DND-41 (cell line): ENCODE measurements around the gene RNF213.

Experiments used
- ATAC-seq: fragments of 200-7000 bp; cut with Tn5 transposase; 3 replicates; pipeline ENCODE4 v1.9.1; 2021; ENCODE audit warnings: low read depth; ENCODE audit not compliant: insufficient read depth
- DNase-seq: peaks from one replicate; pipeline ENCODE4 v3.0.0-alpha.2; 2020
- H2AFZ ChIP-seq: 2 replicates; pipeline ENCODE4 v1.6.0; 2012; ENCODE audit warnings: low read depth, low read length
- H3K27ac ChIP-seq: 2 replicates; pipeline ENCODE4 v1.5.1; 2012; ENCODE audit warnings: low read length, inconsistent platforms
- H3K27me3 ChIP-seq: fragments of 200-600 bp; sonication (generic); 2 replicates; pipeline ENCODE4 v1.6.0; 2012; ENCODE audit warnings: low read length, mild to moderate bottlenecking, inconsistent platforms; ENCODE audit not compliant: insufficient read depth, poor library complexity
- H3K36me3 ChIP-seq: 2 replicates; pipeline ENCODE4 v1.5.1; 2012; ENCODE audit warnings: low read length, inconsistent platforms; ENCODE audit not compliant: insufficient read depth
- H3K4me1 ChIP-seq: 2 replicates; pipeline ENCODE4 v1.5.1; 2012; ENCODE audit warnings: mild to moderate bottlenecking, low read length; ENCODE audit not compliant: insufficient read depth
- H3K4me2 ChIP-seq: 2 replicates; pipeline ENCODE4 v1.6.0; 2012; ENCODE audit warnings: mild to moderate bottlenecking, moderate library complexity, low read length, inconsistent platforms; ENCODE audit not compliant: insufficient read depth
- H3K4me3 ChIP-seq, 2 experiments: fragments of 200-600 bp in 1 of 2; shearing (Covaris generic) in 1 of 2; 2 replicates each; pipeline ENCODE4 v1.5.1; 2012 to 2016; ENCODE audit warnings: inconsistent platforms in 2 of 2, low read length in 2 of 2, mild to moderate bottlenecking in 2 of 2, low read depth in 1 of 2, moderate library complexity in 1 of 2
- H3K79me2 ChIP-seq: 2 replicates; pipeline ENCODE4 v1.6.0; 2012; ENCODE audit warnings: low read length, inconsistent platforms; ENCODE audit not compliant: insufficient read depth
- H3K9ac ChIP-seq: 2 replicates; pipeline ENCODE4 v1.6.0; 2012; ENCODE audit warnings: low read depth, mild to moderate bottlenecking, inconsistent platforms, low read length, moderate library complexity
- H3K9me3 ChIP-seq: 2 replicates; pipeline ENCODE4 v1.5.1; 2012; ENCODE audit warnings: low read length, moderate library complexity, mild to moderate bottlenecking, inconsistent platforms; ENCODE audit not compliant: insufficient read depth, severe bottlenecking
- H4K20me1 ChIP-seq: 2 replicates; pipeline ENCODE4 v1.6.0; 2012; ENCODE audit warnings: low read length; ENCODE audit not compliant: insufficient read depth
- EZH2 ChIP-seq: IDR thresholded peaks from 3 replicates; pipeline ENCODE4 v1.6.1; 2012; ENCODE audit warnings: borderline replicate concordance, low read depth, mild to moderate bottlenecking, moderate library complexity, low read length, inconsistent platforms; ENCODE audit not compliant: severe bottlenecking
- TF ChIP-seq, protein P1 (sequence below): IDR thresholded peaks from 2 replicates; pipeline ENCODE4 v1.5.1; 2012; ENCODE audit warnings: borderline replicate concordance, low read length, moderate library complexity, mild to moderate bottlenecking; ENCODE audit not compliant: poor library complexity, severe bottlenecking; ENCODE audit errors: extremely low read depth

RNF213 gene

DNA sequence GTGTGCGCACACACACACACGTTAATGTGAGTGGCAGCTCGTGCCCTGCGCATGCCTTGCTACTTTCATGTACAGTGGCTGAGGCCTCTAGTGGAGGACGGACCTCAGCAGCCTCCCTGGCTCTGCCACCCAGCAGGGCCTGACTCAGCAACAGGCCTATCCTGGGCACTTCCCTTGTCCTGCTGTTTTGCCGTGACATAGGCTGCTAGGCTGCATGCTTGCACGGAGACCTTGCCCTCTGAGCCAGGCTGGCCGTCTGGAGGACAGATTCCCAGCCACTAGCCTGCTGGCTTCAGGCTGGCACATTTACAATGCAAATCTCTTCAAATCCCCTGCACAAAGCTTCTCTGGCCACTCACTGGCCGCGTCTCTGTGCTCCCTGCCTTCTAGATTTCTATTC is 9.5 kb downstream of the RNF213 start:
- H3K9ac ChIP-seq: no peak overlapping the region
- no peak overlapping the region for H3K4me2 ChIP-seq
- H3K4me1 ChIP-seq: peaks cover 10% of the 10 kb centered on the region
- H4K20me1 ChIP-seq: peaks cover 41% of the 10 kb centered on the region
- H3K9me3 ChIP-seq: no peaks in the 10 kb centered on the region
- no peak overlapping the region for H3K4me3 ChIP-seq
- H3K27ac ChIP-seq: peak overlapping the region; percentile 11; the same call in 1 of the 2 replicates
- DNase-seq (no peak), ATAC-seq (no peak)
- H3K79me2 ChIP-seq: peaks cover 63% of the 10 kb centered on the region
- TF ChIP-seq, protein P1, sequence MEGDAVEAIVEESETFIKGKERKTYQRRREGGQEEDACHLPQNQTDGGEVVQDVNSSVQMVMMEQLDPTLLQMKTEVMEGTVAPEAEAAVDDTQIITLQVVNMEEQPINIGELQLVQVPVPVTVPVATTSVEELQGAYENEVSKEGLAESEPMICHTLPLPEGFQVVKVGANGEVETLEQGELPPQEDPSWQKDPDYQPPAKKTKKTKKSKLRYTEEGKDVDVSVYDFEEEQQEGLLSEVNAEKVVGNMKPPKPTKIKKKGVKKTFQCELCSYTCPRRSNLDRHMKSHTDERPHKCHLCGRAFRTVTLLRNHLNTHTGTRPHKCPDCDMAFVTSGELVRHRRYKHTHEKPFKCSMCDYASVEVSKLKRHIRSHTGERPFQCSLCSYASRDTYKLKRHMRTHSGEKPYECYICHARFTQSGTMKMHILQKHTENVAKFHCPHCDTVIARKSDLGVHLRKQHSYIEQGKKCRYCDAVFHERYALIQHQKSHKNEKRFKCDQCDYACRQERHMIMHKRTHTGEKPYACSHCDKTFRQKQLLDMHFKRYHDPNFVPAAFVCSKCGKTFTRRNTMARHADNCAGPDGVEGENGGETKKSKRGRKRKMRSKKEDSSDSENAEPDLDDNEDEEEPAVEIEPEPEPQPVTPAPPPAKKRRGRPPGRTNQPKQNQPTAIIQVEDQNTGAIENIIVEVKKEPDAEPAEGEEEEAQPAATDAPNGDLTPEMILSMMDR: no peak
- H2AFZ ChIP-seq: no peak overlapping the region
- peaks cover 63% of the 10 kb centered on the region for H3K36me3 ChIP-seq
- H3K27me3 ChIP-seq: no peaks in the 10 kb centered on the region

DNA sequence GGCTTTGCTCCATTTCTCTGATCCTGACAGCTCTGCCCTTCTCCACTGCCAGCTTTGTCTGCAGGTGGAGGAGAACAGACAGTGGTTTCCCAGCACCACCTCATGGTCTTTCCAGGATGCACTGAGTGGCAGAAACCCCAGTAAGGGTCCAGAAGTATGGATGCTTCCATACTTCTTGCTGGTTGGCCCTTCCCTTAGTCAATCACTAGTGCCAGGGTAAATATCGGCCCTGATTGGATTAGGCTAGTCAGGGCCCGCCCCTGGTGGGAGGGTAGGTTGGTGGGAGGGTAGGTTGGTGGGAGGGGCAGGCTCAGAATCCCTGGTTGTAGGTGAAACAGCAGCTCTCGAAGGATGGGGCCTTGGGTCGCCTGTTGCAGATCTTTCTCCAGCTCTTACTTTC is 10.2 kb downstream of the RNF213 start:
- no peak overlapping the region for H2AFZ ChIP-seq
- peaks cover 2% of the 10 kb centered on the region; the same call in 1 of the 2 replicates for H3K4me1 ChIP-seq
- no peak overlapping the region for H3K9ac ChIP-seq
- H3K4me2 ChIP-seq: no peak overlapping the region
- H3K36me3 ChIP-seq: peaks cover 58% of the 10 kb centered on the region
- H3K79me2 ChIP-seq: peaks cover 57% of the 10 kb centered on the region
- no peaks in the 10 kb centered on the region for H3K9me3 ChIP-seq
- no peak overlapping the region for H3K27ac ChIP-seq
- no peak overlapping the region for H3K4me3 ChIP-seq
- peaks cover 41% of the 10 kb centered on the region for H4K20me1 ChIP-seq
- TF ChIP-seq EZH2: no peak
- TF ChIP-seq, protein P1: peak; percentile 23
- no peaks in the 10 kb centered on the region for H3K27me3 ChIP-seq
- DNase-seq: peak; percentile 58
- peak; percentile 79 for ATAC-seq

DNA sequence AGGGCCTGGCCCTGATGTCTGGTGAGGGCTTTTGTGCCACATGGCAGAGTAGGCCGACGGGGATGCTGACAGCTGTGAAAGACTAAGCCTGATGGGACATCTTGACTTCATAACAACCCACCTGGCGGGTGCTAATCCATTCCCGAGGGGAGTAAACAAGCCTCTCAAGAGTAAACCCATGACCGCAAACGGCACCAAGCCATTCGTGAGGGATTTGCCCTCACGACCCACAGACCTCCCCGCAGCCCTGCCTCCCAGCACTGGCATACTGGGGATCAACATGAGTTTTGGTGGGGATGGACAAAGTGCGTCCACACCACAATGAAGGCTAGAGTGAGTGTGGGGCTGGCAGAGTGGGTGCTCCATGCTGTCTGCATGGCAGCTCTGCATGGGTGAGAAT is 11.7 kb downstream of the RNF213 start:
- H3K4me1 ChIP-seq: no peaks in the 10 kb centered on the region
- DNase-seq (no peak), ATAC-seq (0 out of 3 replicates have a peak, but pooled peaks have one; percentile 6)
- H3K4me2 ChIP-seq: no peak overlapping the region
- H3K9ac ChIP-seq: no peak overlapping the region
- no peaks in the 10 kb centered on the region for H3K9me3 ChIP-seq
- H3K36me3 ChIP-seq: peaks cover 62% of the 10 kb centered on the region
- H3K79me2 ChIP-seq: peaks cover 48% of the 10 kb centered on the region
- TF ChIP-seq EZH2: no peak
- TF ChIP-seq, protein P1: no peak
- no peak overlapping the region for H3K4me3 ChIP-seq
- 0 out of 2 replicates have a peak overlapping the region, but pooled peaks have one; percentile 20 for H3K27ac ChIP-seq
- no peaks in the 10 kb centered on the region for H3K27me3 ChIP-seq
- H2AFZ ChIP-seq: no peak overlapping the region
- H4K20me1 ChIP-seq: peaks cover 43% of the 10 kb centered on the region

DNA sequence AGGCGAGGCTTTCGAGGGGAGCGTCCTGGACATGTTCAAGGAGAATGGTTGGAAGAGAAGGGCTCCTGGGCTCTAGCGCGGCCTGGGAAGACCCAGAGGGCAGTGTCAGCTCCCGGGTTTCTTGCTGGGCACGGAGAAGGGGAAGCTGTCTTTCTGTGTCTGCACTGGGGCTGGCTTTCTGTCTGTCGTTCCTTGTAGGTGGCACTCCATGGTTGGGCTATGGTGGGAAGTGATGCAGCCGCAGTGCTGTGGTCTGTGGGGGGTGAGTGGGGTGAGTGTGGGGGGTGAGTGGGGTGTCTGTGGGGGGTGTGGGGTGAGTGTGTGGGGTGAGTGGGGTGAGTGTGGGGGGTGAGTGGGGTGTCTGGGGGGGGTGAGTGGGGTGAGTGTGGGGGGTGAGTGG is 13.7 kb downstream of the RNF213 start:
- Histone ChIP-seq H3K79me2 (peaks cover 50% of the 10 kb centered on the region), H4K20me1 (peaks cover 50% of the 10 kb centered on the region)
- no peak for DNase-seq

More for the DNA sequence above, 13.7 kb downstream of the RNF213 start:
- Histone ChIP-seq H3K4me2 (no peak overlapping the region), H3K27me3 (no peaks in the 10 kb centered on the region), H3K9ac (no peak overlapping the region), H3K36me3 (peaks cover 66% of the 10 kb centered on the region), H3K4me1 (no peaks in the 10 kb centered on the region), H3K9me3 (no peaks in the 10 kb centered on the region), H3K4me3 (no peak overlapping the region), H3K27ac (no peak overlapping the region), H2AFZ (no peak overlapping the region)
- no peak for TF ChIP-seq EZH2
- TF ChIP-seq, protein P1: no peak
- no peak for ATAC-seq
